Heart right ventricle (tissue), 16 donors: ENCODE data around the gene IL7R. TPM values are rescaled to one million over a fixed set of nuclear protein-coding genes. Genes with fewer than 3 reads are reported as not detected.
"Not testable (repeated sequence)": the region's sequence is repeated elsewhere in the genome, so short reads cannot be mapped to it uniquely, and the experiment has no call there.

Experiments used
- ATAC-seq, 8 donors: fragments of 200-7000 bp; cut with Tn5 transposase; one replicate each; pipeline ENCODE4 v1.9.1; 2020; ENCODE audit warnings: mild to moderate bottlenecking in 8 of 8, moderate library complexity in 8 of 8, moderate number of reproducible peaks in 1 of 8
- DNase-seq, 2 donors: peaks; one replicate each; pipeline ENCODE4 v3.0.0-alpha.2; 2020
- H3K27ac ChIP-seq, 10 donors: fragments of 200-600 bp; sonication (generic) in 2 of 10; one replicate each; pipeline versions ENCODE4 v1.5.0 to v1.8.0; 2020 to 2022; ENCODE audit warnings: mild to moderate bottlenecking in 3 of 10
- H3K27me3 ChIP-seq, 7 donors: fragments of 200-600 bp; one replicate each; pipeline ENCODE4 v1.8.0; 2021 to 2022; ENCODE audit warnings: mild to moderate bottlenecking in 2 of 7
- H3K36me3 ChIP-seq, 9 donors: fragments of 200-600 bp; sonication (generic) in 1 of 9; one replicate each; pipeline versions ENCODE4 v1.5.0 to v1.8.0; 2020 to 2022; ENCODE audit warnings: mild to moderate bottlenecking in 2 of 9
- H3K4me1 ChIP-seq, 9 donors: fragments of 200-600 bp; sonication (generic) in 1 of 9; one replicate each; pipeline versions ENCODE4 v1.5.0 to v1.8.0; 2020 to 2022; ENCODE audit warnings: mild to moderate bottlenecking in 4 of 9
- H3K4me3 ChIP-seq, 10 donors: fragments of 200-600 bp; sonication (generic) in 2 of 10; one replicate each; pipeline versions ENCODE4 v1.5.0 to v1.8.0; 2020 to 2022; ENCODE audit warnings: mild to moderate bottlenecking in 7 of 10, moderate library complexity in 2 of 10
- H3K9me3 ChIP-seq, 11 donors: fragments of 200-600 bp in 10 of 11; sonication (generic) in 2 of 11; one replicate each; pipeline versions ENCODE4 v1.5.0 to v1.8.0; 2013 to 2022; ENCODE audit warnings: mild to moderate bottlenecking in 2 of 11, control low read depth in 1 of 11, moderate library complexity in 1 of 11
- CTCF ChIP-seq, 9 donors: fragments of 200-600 bp; sonication (generic) in 2 of 9; IDR thresholded peaks; one replicate each; pipeline versions ENCODE4 v1.5.0 to v1.8.0; 2021 to 2022; ENCODE audit warnings: antibody characterized with exemption in 9 of 9, mild to moderate bottlenecking in 5 of 9, moderate library complexity in 1 of 9
- WGBS, 2 donors: extraction: QIAGEN DNeasy Blood & Tissue Kit; methylation state at CpG; one replicate each; pipeline ENCODE4 v1.1.7; 2013; ENCODE audit warnings: inconsistent platforms in 1 of 2; 5-methylcytosine and 5-hydroxymethylcytosine counted together
- intact Hi-C, 10 donors: fragments of 100-400 bp; cut with DNase I; formaldehyde crosslinking; loops; one replicate each; pipeline versions ENCODE4 v1.11.1 to v1.14.2; 2022
- polyA plus RNA-seq, 2 donors: library from polyadenylated mRNA; stranded (reverse); fragments of 200-250 nt; gene quantifications; one replicate each; pipeline ENCODE4 v1.2.3, GENCODE V29; 2013
- total RNA-seq, 10 donors: library from RNA; stranded (reverse); fragmentation: NEBNext Ultra II Directional in 3 of 10; extraction: Animal tissue kit (Norgen Biotek cat#: 25700) in 3 of 10; gene quantifications; one replicate each; pipeline versions ENCODE4 v1.2.1 to v1.2.4, GENCODE V29; 2021 to 2023
- donor health status: Arrhythmogenic right ventricular cardiomyopathy.
- donor health status: ischemic (EF 13 %, LVEDD 7.1; RV severe dilation, severe dysfunction).
- donor health status: healthy with polysubstance abuse.
- donor health status: DM: no; HTN: yes; CAD: no.
- donor health status: DM: no; HTN: no; CAD: no.
- donor health status: ischemic (EF 25% LVEDD 6.9; RV normal size, moderate dysfunction).
- donor health status: ischemic (EF 25% LVEDD 5.7; RV mildly dilated, moderate dysfunction).
- donor health status: healthy.
- donor health status: DM: yes; HTN: yes; CAD: no.
- donor health status: Ischemic cardiomyopathy.
- donor health status: ischemic (EF 35%, LVEDD 5.7; RV mildly dilated, moderate dysfunction).
- donor health status: nonischemic (EF 11% LVEDD 7.7; RV severe dilation, severe dysfunction).
- donor health status: DM: yes; HTN: yes; CAD: no.
- donor health status: PGD.
- donor health status: ischemic (EF 29% LVEDD 5.4; RV normal size, mild dysfunction).
- donor health status: nonischemic (EF 23%, LVEDD 6.1; RV moderate dilation, normal function).

Gene IL7R
- total and polyA plus RNA-seq, 12 donors: 0.22 to 10.6 (median 0.71) TPM

GRCh38 chr5:35842856-35843255 is 13.8 kb upstream of the IL7R start:
- no peaks in the 10 kb centered on the region for H3K4me1 ChIP-seq
- TF ChIP-seq CTCF (IDR thresholded peaks at IDR 0.05): no peak
- intact Hi-C loops: no loop called here
- H3K27me3 ChIP-seq: no peaks in the 10 kb centered on the region
- no peak for ATAC-seq
- no peak overlapping the region for H3K27ac ChIP-seq
- no peak overlapping the region for H3K4me3 ChIP-seq
- DNase-seq: no peak
- peaks cover 0 to 46% (median 0%) of the 10 kb centered on the region in 11 donors for H3K9me3 ChIP-seq
- no peaks in the 10 kb centered on the region for H3K36me3 ChIP-seq

DNA sequence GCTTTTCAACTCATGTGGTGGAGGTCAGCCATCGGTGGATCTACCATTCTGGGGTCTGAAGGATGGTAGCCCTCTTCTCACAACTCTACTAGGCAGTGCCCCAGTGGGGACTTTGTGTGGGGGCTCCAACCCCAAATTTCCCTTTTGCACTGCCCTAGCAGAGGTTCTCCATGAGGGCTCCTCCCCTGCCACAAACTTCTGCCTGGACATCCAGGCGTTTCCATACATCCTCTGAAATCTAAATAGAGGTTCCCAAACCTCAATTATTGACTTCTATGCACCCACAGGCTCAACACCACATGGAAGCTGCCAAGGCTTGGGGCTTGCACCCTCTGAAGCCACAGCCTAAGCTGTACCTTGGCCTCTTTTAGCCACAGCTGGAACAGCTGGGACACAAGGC is 11.2 kb upstream of the IL7R start:
- not testable (repeated sequence) for H3K27ac ChIP-seq

GRCh38 chr5:35847491-35847890 is 9.2 kb upstream of the IL7R start:
- intact Hi-C loops: no loop called here

More for the DNA sequence above, 11.2 kb upstream of the IL7R start:
- H3K27me3 ChIP-seq, ATAC-seq, intact Hi-C loops, DNase-seq, H3K4me1 ChIP-seq, H3K36me3 ChIP-seq, H3K4me3 ChIP-seq: not testable (repeated sequence)
- WGBS, 2 donors: 69 to 76% methylated on average over 2 of the region's 2 CpGs
- peaks cover 0 to 46% (median 0%) of the 10 kb centered on the region in 11 donors for H3K9me3 ChIP-seq

GRCh38 chr5:35847961-35848360 is 8.7 kb upstream of the IL7R start:
- no peaks in the 10 kb centered on the region for H3K27me3 ChIP-seq
- H3K9me3 ChIP-seq: peaks cover 0 to 39% (median 0%) of the 10 kb centered on the region in 11 donors
- 46 to 49% methylated on average over 3 of the region's 3 CpGs for WGBS, 2 donors
- H3K27ac ChIP-seq: no peak overlapping the region
- intact Hi-C loops: no loop called here
- peaks cover 0 to 19% (median 0%) of the 10 kb centered on the region in 9 donors for H3K4me1 ChIP-seq
- DNase-seq: no peak
- no peaks in the 10 kb centered on the region for H3K36me3 ChIP-seq
- TF ChIP-seq CTCF (IDR thresholded peaks at IDR 0.05): no peak
- H3K4me3 ChIP-seq: no peak overlapping the region
- ATAC-seq: no peak

More at GRCh38 chr5:35847491-35847890, 9.2 kb upstream of the IL7R start:
- Histone ChIP-seq H3K27me3 (no peaks in the 10 kb centered on the region), H3K27ac (no peak overlapping the region), H3K4me3 (no peak overlapping the region), H3K36me3 (no peaks in the 10 kb centered on the region), H3K9me3 (peaks cover 0 to 44% (median 0%) of the 10 kb centered on the region in 11 donors), H3K4me1 (peaks cover 0 to 15% (median 0%) of the 10 kb centered on the region in 9 donors)
- no peak for DNase-seq
- no peak for ATAC-seq
- no peak for TF ChIP-seq CTCF (IDR thresholded peaks at IDR 0.05)

DNA sequence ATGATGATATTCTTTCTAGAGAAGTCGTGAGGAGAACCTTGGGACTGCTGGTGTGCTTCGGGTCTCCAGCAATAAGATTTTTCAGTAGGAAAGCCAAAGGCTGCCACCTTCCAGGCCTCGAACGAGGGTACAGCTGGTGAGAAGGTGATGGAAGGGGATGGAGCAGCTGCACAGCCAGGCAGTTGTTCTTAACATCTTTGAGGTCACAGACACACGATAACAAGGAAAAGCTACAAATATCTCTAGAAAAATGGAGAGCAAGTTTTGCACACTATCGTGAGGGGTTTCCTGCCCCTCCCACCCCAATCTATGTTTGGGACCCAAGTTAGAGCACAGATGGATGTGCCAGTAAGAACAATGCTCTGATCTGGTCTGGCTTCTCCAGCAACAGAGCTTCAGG is 6.8 kb upstream of the IL7R start:
- Histone ChIP-seq H3K4me3 (no peak overlapping the region), H3K36me3 (no peaks in the 10 kb centered on the region), H3K9me3 (peaks cover 0 to 28% (median 0%) of the 10 kb centered on the region in 11 donors), H3K27ac (no peak overlapping the region), H3K27me3 (no peaks in the 10 kb centered on the region), H3K4me1 (peaks cover 0 to 36% (median 0%) of the 10 kb centered on the region in 9 donors)
- ATAC-seq: no peak
- 82% methylated on average over 6 of the region's 6 CpGs for WGBS, 2 donors
- intact Hi-C loops: no loop called here
- DNase-seq: no peak
- TF ChIP-seq CTCF (IDR thresholded peaks at IDR 0.05): no peak
